22Rv1 (cell line): Measurements from ENCODE around the gene FYN.

Experiments
- H3K27ac ChIP-seq: fragments of 450-650 bp; 2 replicates; pipeline ENCODE4 v1.5.1; 2017
- CTCF ChIP-seq: fragments of 450-650 bp; IDR thresholded peaks from 2 replicates; pipeline ENCODE4 v1.5.1; 2017; ENCODE audit warnings: mild to moderate bottlenecking
- ZFX ChIP-seq: fragments of 450-650 bp; IDR thresholded peaks from 2 replicates; pipeline ENCODE4 v1.6.1; 2017; ENCODE audit warnings: antibody characterized with exemption, borderline replicate concordance

Gene FYN

DNA sequence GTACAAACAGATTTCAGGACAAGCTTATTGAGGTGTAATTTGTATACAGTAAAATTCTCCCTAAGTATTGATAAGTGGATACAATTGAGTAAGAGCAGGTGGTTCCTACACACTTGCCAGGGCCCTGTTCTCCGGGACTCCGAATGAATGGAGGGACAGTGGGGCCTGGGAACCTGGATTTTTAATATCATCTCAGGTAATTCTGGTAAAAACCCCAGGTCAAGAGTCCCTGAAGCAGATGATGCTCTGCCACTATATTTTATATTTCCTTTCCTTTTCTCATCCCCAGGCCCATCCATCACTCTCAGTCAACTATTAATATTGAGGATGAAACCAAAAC lies 104.9 kb downstream of the FYN start:
- no peak overlapping the region for H3K27ac ChIP-seq
- TF ChIP-seq ZFX: no peak
- no peak for TF ChIP-seq CTCF

DNA sequence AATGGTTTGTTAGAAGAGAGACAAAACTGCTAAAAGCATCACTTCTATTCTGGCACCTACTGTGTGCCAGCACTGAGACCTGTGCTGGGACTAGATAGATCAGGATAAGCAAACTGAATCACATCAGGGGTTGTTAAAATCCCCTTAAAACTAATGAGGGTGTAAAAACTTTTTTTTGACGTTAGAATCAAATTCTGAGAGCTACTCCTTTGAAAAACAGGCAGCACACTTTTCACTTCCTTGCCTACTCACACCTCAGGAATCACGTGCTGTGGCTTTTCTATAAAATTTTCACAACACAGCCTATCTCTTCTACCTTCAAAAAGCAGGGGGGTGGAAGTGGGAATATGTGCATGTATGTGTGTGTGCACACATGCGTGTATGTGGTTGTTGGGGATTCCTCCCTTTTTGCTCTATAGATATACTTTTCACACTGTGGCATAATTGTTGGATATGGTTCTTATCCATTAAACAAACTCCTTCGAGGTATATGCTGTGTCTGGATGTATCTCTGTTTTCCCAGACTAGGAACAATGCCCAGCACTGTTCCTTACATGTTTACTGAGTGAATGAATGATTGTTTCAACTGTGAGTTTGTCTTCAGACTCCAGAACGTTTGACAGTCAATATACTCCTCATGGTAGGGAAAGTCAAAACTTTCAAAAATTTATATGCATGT lies 105.4 kb downstream of the FYN start:
- TF ChIP-seq CTCF: no peak
- TF ChIP-seq ZFX: no peak
- H3K27ac ChIP-seq: no peak overlapping the region

DNA sequence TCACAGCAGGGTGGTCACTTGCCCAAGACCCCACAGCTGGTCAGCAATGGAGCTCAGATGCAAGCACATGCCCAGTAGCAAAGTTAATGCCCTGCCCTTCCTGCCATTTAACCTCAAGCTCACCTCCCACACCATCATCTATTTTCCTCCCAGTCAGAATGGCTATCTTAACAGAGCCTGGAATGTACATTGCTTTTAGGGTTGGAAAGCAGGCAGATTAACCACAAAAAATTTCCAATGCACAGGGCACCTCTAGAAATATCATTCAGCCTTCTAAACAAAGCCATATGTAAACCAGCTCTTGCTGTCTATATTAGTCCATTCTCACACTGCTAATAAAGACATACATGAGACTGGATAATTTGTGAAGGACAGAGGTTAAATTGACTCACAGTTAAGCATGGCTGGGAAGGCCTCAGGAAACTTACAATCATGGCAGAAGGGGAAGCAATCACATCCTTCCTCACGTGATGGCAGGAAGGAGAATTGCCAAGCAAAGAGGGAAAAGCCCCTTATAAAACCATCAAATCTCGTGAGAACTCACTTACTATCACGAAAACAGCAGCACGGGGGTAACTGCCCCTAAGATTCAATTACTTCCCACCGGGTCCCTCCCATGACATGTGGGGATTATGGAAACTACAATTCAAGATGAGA lies 106.9 kb downstream of the FYN start:
- no peak overlapping the region for H3K27ac ChIP-seq
- TF ChIP-seq ZFX: no peak
- TF ChIP-seq CTCF: no peak

GRCh38 chr6:111765763-111766162 lies 107.5 kb downstream of the FYN start:
- no peak for TF ChIP-seq CTCF
- TF ChIP-seq ZFX: no peak
- no peak overlapping the region for H3K27ac ChIP-seq

- no peak for TF ChIP-seq CTCF
- no peak for TF ChIP-seq ZFX
- no peak overlapping the region for H3K27ac ChIP-seq
Observed at GRCh38 chr6:111764238-111765175, 108.7 kb downstream of the FYN start.

- TF ChIP-seq CTCF (no peak), ZFX (no peak)
Observed at GRCh38 chr6:111763381-111763780, 109.9 kb downstream of the FYN start.

More at GRCh38 chr6:111763381-111763780, 109.9 kb downstream of the FYN start:
- H3K27ac ChIP-seq: no peak overlapping the region
